DND-41 (cell line): Measurements from ENCODE around the gene DLGAP4.

ENCODE experiments used
- CTCF ChIP-seq: IDR thresholded peaks from 2 replicates; pipeline ENCODE4 v1.5.1; 2012; ENCODE audit warnings: borderline replicate concordance, low read length, moderate library complexity, mild to moderate bottlenecking; ENCODE audit not compliant: poor library complexity, severe bottlenecking; ENCODE audit errors: extremely low read depth
- EZH2 ChIP-seq: IDR thresholded peaks from 3 replicates; pipeline ENCODE4 v1.6.1; 2012; ENCODE audit warnings: borderline replicate concordance, low read depth, mild to moderate bottlenecking, moderate library complexity, low read length, inconsistent platforms; ENCODE audit not compliant: severe bottlenecking

- TF ChIP-seq CTCF (no peak), EZH2 (no peak)
Observed at GRCh38 chr20:36496707-36497669, 190.8 kb downstream of the DLGAP4 start.
